GM12892 (cell line): ENCODE measurements around the gene STPG2.

ENCODE experiments used
- POLR2A ChIP-seq: IDR thresholded peaks from 2 replicates; pipeline ENCODE4 v1.6.1; 2011; ENCODE audit warnings: low read depth, low read length, control low read depth
- POLR2AphosphoS5 ChIP-seq: IDR thresholded peaks from 2 replicates; pipeline ENCODE4 v1.6.1; 2011; ENCODE audit warnings: low read depth, low read length, control low read depth

GRCh38 chr4:98055800-98056501 lies 87.3 kb downstream of the STPG2 start:
- TF ChIP-seq POLR2A (no peak), POLR2AphosphoS5 (no peak)
